HEK293 (cell line): ENCODE data around the gene DGKB.

Source experiments
- CTCF ChIA-PET: fragments of 350-600 bp; formaldehyde crosslinking; extraction: SDS; loops from one replicate; lab custom pipeline; 2021; ENCODE audit warnings: antibody characterized with exemption; lab: Yijun Ruan, JAX
- POLR2A ChIA-PET: fragments of 300-600 bp; formaldehyde crosslinking; extraction: SDS; loops from one replicate; lab custom pipeline; 2020; ENCODE audit warnings: antibody characterized with exemption, inconsistent platforms; lab: Yijun Ruan, JAX
- H3K27ac ChIP-seq: fragments of 200-500 bp; sonication (Bioruptor generic); 2 replicates; pipeline ENCODE4 v1.5.1; 2014; ENCODE audit warnings: low read depth, low read length, control low read depth, inconsistent platforms; ENCODE audit errors: extremely low read depth
- H3K36me3 ChIP-seq, 2 experiments: fragments of 200-500 bp in 1 of 2; sonication (Bioruptor generic) in 1 of 2; 1 replicate in 1 of 2; 2 replicates in 1 of 2; pipeline ENCODE4 v1.5.1; 2014 to 2017; ENCODE audit warnings: inconsistent platforms in 2 of 2, low read length in 2 of 2; ENCODE audit not compliant: control insufficient read depth in 2 of 2, insufficient read depth in 1 of 2
- H3K4me1 ChIP-seq: fragments of 200-500 bp; sonication (Bioruptor generic); 2 replicates; pipeline ENCODE4 v1.5.1; 2014; ENCODE audit warnings: mild to moderate bottlenecking, low read length, inconsistent platforms; ENCODE audit not compliant: control insufficient read depth, insufficient read depth
- H3K4me3 ChIP-seq: 2 replicates; pipeline ENCODE4 v1.5.1; 2011; ENCODE audit warnings: low read depth, mild to moderate bottlenecking, control low read depth, low read length, moderate library complexity
- H3K9me3 ChIP-seq: fragments of 200-500 bp; sonication (Bioruptor generic); 2 replicates; pipeline ENCODE4 v1.5.1; 2014; ENCODE audit warnings: low read depth, low read length, inconsistent platforms; ENCODE audit not compliant: control insufficient read depth, insufficient read depth
- BCL11B ChIP-seq: fragments of 450-650 bp; formaldehyde crosslinking; IDR thresholded peaks from 2 replicates; pipeline ENCODE4 v1.5.1; 2016; ENCODE audit warnings: low read depth, missing biosample characterization, missing genetic modification characterization
- BCL6B ChIP-seq: fragments of 450-650 bp; formaldehyde crosslinking; IDR thresholded peaks from 2 replicates; pipeline ENCODE4 v1.5.1; 2017; ENCODE audit warnings: missing biosample characterization, missing genetic modification characterization
- EGR2 ChIP-seq: fragments of 450-650 bp; formaldehyde crosslinking; IDR thresholded peaks from 2 replicates; pipeline ENCODE4 v1.5.1; 2016; ENCODE audit warnings: low read depth, missing biosample characterization, missing genetic modification characterization
- GLIS1 ChIP-seq: fragments of 450-650 bp; formaldehyde crosslinking; IDR thresholded peaks from 2 replicates; pipeline ENCODE4 v1.5.1; 2016; ENCODE audit warnings: missing biosample characterization, missing genetic modification characterization
- KLF1 ChIP-seq: fragments of 450-650 bp; formaldehyde crosslinking; IDR thresholded peaks from 2 replicates; pipeline ENCODE4 v1.5.1; 2016; ENCODE audit warnings: missing biosample characterization, missing genetic modification characterization
- KLF9 ChIP-seq: fragments of 450-650 bp; formaldehyde crosslinking; IDR thresholded peaks from 2 replicates; pipeline ENCODE4 v1.5.1; 2016; ENCODE audit warnings: missing biosample characterization, missing genetic modification characterization, low read depth
- MEIS1 ChIP-seq: sonication (generic); formaldehyde crosslinking; IDR thresholded peaks from 2 replicates; pipeline ENCODE4 v1.8.1; 2022; ENCODE audit warnings: missing genetic modification reagents, mild to moderate bottlenecking, borderline replicate concordance
- PRDM10 ChIP-seq: fragments of 450-650 bp; formaldehyde crosslinking; IDR thresholded peaks from 2 replicates; pipeline ENCODE4 v1.5.1; 2016; ENCODE audit warnings: missing biosample characterization, missing genetic modification characterization
- SP2 ChIP-seq: fragments of 450-650 bp; formaldehyde crosslinking; IDR thresholded peaks from 2 replicates; pipeline ENCODE4 v1.5.1; 2016; ENCODE audit warnings: missing biosample characterization, missing genetic modification characterization
- ZBTB17 ChIP-seq: fragments of 450-650 bp; formaldehyde crosslinking; IDR thresholded peaks from 2 replicates; pipeline ENCODE4 v1.5.1; 2016; ENCODE audit warnings: missing biosample characterization, missing genetic modification characterization
- ZBTB20 ChIP-seq: fragments of 450-650 bp; formaldehyde crosslinking; IDR thresholded peaks from 2 replicates; pipeline ENCODE4 v1.5.1; 2016; ENCODE audit warnings: missing biosample characterization, missing genetic modification characterization
- ZBTB6 ChIP-seq: fragments of 450-650 bp; formaldehyde crosslinking; IDR thresholded peaks from 2 replicates; pipeline ENCODE4 v1.5.1; 2017; ENCODE audit warnings: missing biosample characterization, missing genetic modification characterization
- ZEB2 ChIP-seq: fragments of 450-650 bp; formaldehyde crosslinking; IDR thresholded peaks from 2 replicates; pipeline ENCODE4 v1.5.1; 2016; ENCODE audit warnings: missing biosample characterization, missing genetic modification characterization
- ZFP37 ChIP-seq: fragments of 450-650 bp; formaldehyde crosslinking; IDR thresholded peaks from 2 replicates; pipeline ENCODE4 v1.5.1; 2016; ENCODE audit warnings: missing biosample characterization, missing genetic modification characterization
- ZNF16 ChIP-seq: fragments of 450-650 bp; formaldehyde crosslinking; IDR thresholded peaks from 2 replicates; pipeline ENCODE4 v1.5.1; 2016; ENCODE audit warnings: low read depth, missing biosample characterization, missing genetic modification characterization
- ZNF18 ChIP-seq: fragments of 450-650 bp; formaldehyde crosslinking; IDR thresholded peaks from 2 replicates; pipeline ENCODE4 v1.5.1; 2016; ENCODE audit warnings: missing biosample characterization, missing genetic modification characterization
- ZNF214 ChIP-seq: fragments of 450-650 bp; formaldehyde crosslinking; IDR thresholded peaks from 2 replicates; pipeline ENCODE4 v1.5.1; 2017; ENCODE audit warnings: missing biosample characterization, mild to moderate bottlenecking, missing genetic modification characterization, borderline replicate concordance
- ZNF266 ChIP-seq: fragments of 450-650 bp; formaldehyde crosslinking; IDR thresholded peaks from 2 replicates; pipeline ENCODE4 v1.5.1; 2016; ENCODE audit warnings: missing biosample characterization, missing genetic modification characterization, low read depth
- ZNF280D ChIP-seq: fragments of 450-650 bp; formaldehyde crosslinking; IDR thresholded peaks from 2 replicates; pipeline ENCODE4 v1.5.1; 2016; ENCODE audit warnings: missing biosample characterization, missing genetic modification characterization
- ZNF404 ChIP-seq: fragments of 450-650 bp; formaldehyde crosslinking; IDR thresholded peaks from 2 replicates; pipeline ENCODE4 v1.5.1; 2017; ENCODE audit warnings: missing biosample characterization, missing genetic modification characterization
- ZNF416 ChIP-seq: fragments of 450-650 bp; formaldehyde crosslinking; IDR thresholded peaks from 2 replicates; pipeline ENCODE4 v1.5.1; 2016; ENCODE audit warnings: missing biosample characterization, missing genetic modification characterization
- ZNF544 ChIP-seq: fragments of 450-650 bp; formaldehyde crosslinking; IDR thresholded peaks from 2 replicates; pipeline ENCODE4 v1.5.0; 2017; ENCODE audit warnings: missing biosample characterization, missing genetic modification characterization
- ZNF558 ChIP-seq: fragments of 450-650 bp; formaldehyde crosslinking; IDR thresholded peaks from 2 replicates; pipeline ENCODE4 v1.5.1; 2016; ENCODE audit warnings: missing biosample characterization, missing genetic modification characterization
- ZNF747 ChIP-seq: fragments of 450-650 bp; formaldehyde crosslinking; IDR thresholded peaks from 2 replicates; pipeline ENCODE4 v1.5.1; 2016; ENCODE audit warnings: missing biosample characterization, missing genetic modification characterization
- ZNF776 ChIP-seq: fragments of 450-650 bp; formaldehyde crosslinking; IDR thresholded peaks from 2 replicates; pipeline ENCODE4 v1.5.0; 2017; ENCODE audit warnings: missing biosample characterization, missing genetic modification characterization, borderline replicate concordance
- ZSCAN16 ChIP-seq: fragments of 450-650 bp; formaldehyde crosslinking; IDR thresholded peaks from 2 replicates; pipeline ENCODE4 v1.5.1; 2016; ENCODE audit warnings: missing biosample characterization, missing genetic modification characterization

The DGKB gene

GRCh38 chr7:14377646-14378266 is 524.8 kb downstream of the DGKB start:
- CTCF ChIA-PET, result interaction anchor here (0.6 kb wide), 1 partner anchor 1853 kb away, joined by 3 read pairs; no protein-coding TSS in a partner anchor
- no peaks in the 10 kb centered on the region for H3K9me3 ChIP-seq
- TF ChIP-seq ZNF747 (tag by site-specific recombination), result no peak
- no peak for TF ChIP-seq ZBTB6
- no peak for TF ChIP-seq ZBTB17 (tag by site-specific recombination)
- TF ChIP-seq BCL11B (tag by site-specific recombination), result no peak
- TF ChIP-seq ZNF16 (tag by site-specific recombination), result no peak
- TF ChIP-seq PRDM10 (tag by site-specific recombination), result no peak
- TF ChIP-seq ZNF266, result no peak
- TF ChIP-seq ZNF776 (tag by site-specific recombination), result no peak
- TF ChIP-seq ZNF18, result no peak
- no peak for TF ChIP-seq ZFP37
- no peak for TF ChIP-seq ZEB2 (tag by site-specific recombination)
- no peak for TF ChIP-seq MEIS1
- TF ChIP-seq ZNF544, result no peak
- TF ChIP-seq GLIS1 (tag by site-specific recombination), result no peak
- TF ChIP-seq ZNF416 (tag by site-specific recombination), result no peak
- TF ChIP-seq ZNF404 (tag by site-specific recombination), result no peak
- no peak for TF ChIP-seq ZSCAN16
- TF ChIP-seq ZNF214 (tag by site-specific recombination), result no peak
- TF ChIP-seq SP2 (tag by site-specific recombination), result no peak
- POLR2A ChIA-PET, result no interaction called here
- H3K4me1 ChIP-seq, result no peaks in the 10 kb centered on the region
- no peak overlapping the region for H3K27ac ChIP-seq
- no peaks in the 10 kb centered on the region for H3K36me3 ChIP-seq
- no peak overlapping the region for H3K4me3 ChIP-seq

GRCh38 chr7:14376711-14377110 is 525.8 kb downstream of the DGKB start:
- no peak overlapping the region for H3K4me3 ChIP-seq
- no peak overlapping the region for H3K27ac ChIP-seq
- ChIA-PET CTCF (interaction anchor here (0.7 kb wide), 1 partner anchor 33 kb away, joined by 3 read pairs; no protein-coding TSS in a partner anchor), POLR2A (no interaction called here)
- H3K36me3 ChIP-seq, result no peaks in the 10 kb centered on the region
- H3K9me3 ChIP-seq, result no peaks in the 10 kb centered on the region
- no peaks in the 10 kb centered on the region for H3K4me1 ChIP-seq
- TF ChIP-seq GLIS1 (tag by site-specific recombination) (no peak), EGR2 (tag by site-specific recombination) (no peak), ZNF280D (tag by site-specific recombination) (no peak), KLF1 (tag by site-specific recombination) (no peak), ZNF558 (no peak), BCL6B (tag by site-specific recombination) (no peak), ZBTB20 (no peak), KLF9 (tag by site-specific recombination) (no peak)
